Heart right ventricle (tissue), 16 donors: ENCODE results near the gene LAMA2. TPM values are rescaled to one million over a fixed set of nuclear protein-coding genes. Genes with fewer than 3 reads are reported as not detected.

Source experiments
- ATAC-seq, 8 donors: fragments of 200-7000 bp; cut with Tn5 transposase; one replicate each; pipeline ENCODE4 v1.9.1; 2020; ENCODE audit warnings: mild to moderate bottlenecking in 8 of 8, moderate library complexity in 8 of 8, moderate number of reproducible peaks in 1 of 8
- DNase-seq, 2 donors: peaks; one replicate each; pipeline ENCODE4 v3.0.0-alpha.2; 2020
- H3K27ac ChIP-seq, 10 donors: fragments of 200-600 bp; sonication (generic) in 2 of 10; one replicate each; pipeline versions ENCODE4 v1.5.0 to v1.8.0; 2020 to 2022; ENCODE audit warnings: mild to moderate bottlenecking in 3 of 10
- H3K27me3 ChIP-seq, 7 donors: fragments of 200-600 bp; one replicate each; pipeline ENCODE4 v1.8.0; 2021 to 2022; ENCODE audit warnings: mild to moderate bottlenecking in 2 of 7
- H3K36me3 ChIP-seq, 9 donors: fragments of 200-600 bp; sonication (generic) in 1 of 9; one replicate each; pipeline versions ENCODE4 v1.5.0 to v1.8.0; 2020 to 2022; ENCODE audit warnings: mild to moderate bottlenecking in 2 of 9
- H3K4me1 ChIP-seq, 9 donors: fragments of 200-600 bp; sonication (generic) in 1 of 9; one replicate each; pipeline versions ENCODE4 v1.5.0 to v1.8.0; 2020 to 2022; ENCODE audit warnings: mild to moderate bottlenecking in 4 of 9
- H3K4me3 ChIP-seq, 10 donors: fragments of 200-600 bp; sonication (generic) in 2 of 10; one replicate each; pipeline versions ENCODE4 v1.5.0 to v1.8.0; 2020 to 2022; ENCODE audit warnings: mild to moderate bottlenecking in 7 of 10, moderate library complexity in 2 of 10
- H3K9me3 ChIP-seq, 11 donors: fragments of 200-600 bp in 10 of 11; sonication (generic) in 2 of 11; one replicate each; pipeline versions ENCODE4 v1.5.0 to v1.8.0; 2013 to 2022; ENCODE audit warnings: mild to moderate bottlenecking in 2 of 11, control low read depth in 1 of 11, moderate library complexity in 1 of 11
- WGBS, 2 donors: extraction: QIAGEN DNeasy Blood & Tissue Kit; methylation state at CpG; one replicate each; pipeline ENCODE4 v1.1.7; 2013; ENCODE audit warnings: inconsistent platforms in 1 of 2; 5-methylcytosine and 5-hydroxymethylcytosine counted together
- intact Hi-C, 10 donors: fragments of 100-400 bp; cut with DNase I; formaldehyde crosslinking; loops; one replicate each; pipeline versions ENCODE4 v1.11.1 to v1.14.2; 2022
- polyA plus RNA-seq, 2 donors: library from polyadenylated mRNA; stranded (reverse); fragments of 200-250 nt; gene quantifications; one replicate each; pipeline ENCODE4 v1.2.3, GENCODE V29; 2013
- total RNA-seq, 10 donors: library from RNA; stranded (reverse); fragmentation: NEBNext Ultra II Directional in 3 of 10; extraction: Animal tissue kit (Norgen Biotek cat#: 25700) in 3 of 10; gene quantifications; one replicate each; pipeline versions ENCODE4 v1.2.1 to v1.2.4, GENCODE V29; 2021 to 2023
- TF ChIP-seq, protein P1 (sequence below), 9 donors: fragments of 200-600 bp; sonication (generic) in 2 of 9; IDR thresholded peaks; one replicate each; pipeline versions ENCODE4 v1.5.0 to v1.8.0; 2021 to 2022; ENCODE audit warnings: antibody characterized with exemption in 9 of 9, mild to moderate bottlenecking in 5 of 9, moderate library complexity in 1 of 9
- donor health status: Arrhythmogenic right ventricular cardiomyopathy.
- donor health status: ischemic (EF 13 %, LVEDD 7.1; RV severe dilation, severe dysfunction).
- donor health status: healthy with polysubstance abuse.
- donor health status: DM: no; HTN: yes; CAD: no.
- donor health status: DM: no; HTN: no; CAD: no.
- donor health status: ischemic (EF 25% LVEDD 6.9; RV normal size, moderate dysfunction).
- donor health status: ischemic (EF 25% LVEDD 5.7; RV mildly dilated, moderate dysfunction).
- donor health status: healthy.
- donor health status: DM: yes; HTN: yes; CAD: no.
- donor health status: Ischemic cardiomyopathy.
- donor health status: ischemic (EF 35%, LVEDD 5.7; RV mildly dilated, moderate dysfunction).
- donor health status: nonischemic (EF 11% LVEDD 7.7; RV severe dilation, severe dysfunction).
- donor health status: DM: yes; HTN: yes; CAD: no.
- donor health status: PGD.
- donor health status: ischemic (EF 29% LVEDD 5.4; RV normal size, mild dysfunction).
- donor health status: nonischemic (EF 23%, LVEDD 6.1; RV moderate dilation, normal function).

Gene LAMA2
- total and polyA plus RNA-seq, 12 donors = 31.1 to 293 (median 223) TPM

DNA sequence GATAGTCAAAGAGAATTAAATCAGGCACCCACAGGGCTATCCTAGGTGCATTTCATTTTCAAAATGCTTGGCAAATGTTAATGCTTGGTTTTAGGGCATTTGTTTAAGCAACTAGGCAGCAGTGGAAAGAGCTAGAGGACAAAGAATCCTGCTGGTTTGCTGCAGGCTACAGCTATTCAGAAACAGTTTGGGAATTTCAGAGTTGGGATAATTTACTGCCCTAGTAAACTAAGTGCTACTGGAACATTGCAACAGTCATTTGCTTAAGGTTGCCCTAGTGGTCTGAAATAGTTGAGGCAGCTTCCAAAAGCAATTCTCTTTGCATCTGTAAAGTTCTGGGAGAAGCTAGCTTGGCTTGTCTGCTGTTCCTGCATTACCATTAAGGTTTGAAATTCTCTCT is 312.7 kb downstream of the LAMA2 start:
- intact Hi-C loops = no loop called here
- peaks cover 0 to 56% (median 11%) of the 10 kb centered on the region in 9 donors for H3K36me3 ChIP-seq
- H3K27me3 ChIP-seq = no peaks in the 10 kb centered on the region
- H3K4me3 ChIP-seq = no peak overlapping the region
- ATAC-seq (peak in 2 of 8 donors; percentile 24 to 30), DNase-seq (no peak)
- H3K27ac ChIP-seq = peak overlapping the region in 2 of 10 donors; percentile 13 to 29
- peaks cover 0 to 22% (median 7%) of the 10 kb centered on the region in 9 donors for H3K4me1 ChIP-seq
- H3K9me3 ChIP-seq = no peaks in the 10 kb centered on the region
- TF ChIP-seq, protein P1, sequence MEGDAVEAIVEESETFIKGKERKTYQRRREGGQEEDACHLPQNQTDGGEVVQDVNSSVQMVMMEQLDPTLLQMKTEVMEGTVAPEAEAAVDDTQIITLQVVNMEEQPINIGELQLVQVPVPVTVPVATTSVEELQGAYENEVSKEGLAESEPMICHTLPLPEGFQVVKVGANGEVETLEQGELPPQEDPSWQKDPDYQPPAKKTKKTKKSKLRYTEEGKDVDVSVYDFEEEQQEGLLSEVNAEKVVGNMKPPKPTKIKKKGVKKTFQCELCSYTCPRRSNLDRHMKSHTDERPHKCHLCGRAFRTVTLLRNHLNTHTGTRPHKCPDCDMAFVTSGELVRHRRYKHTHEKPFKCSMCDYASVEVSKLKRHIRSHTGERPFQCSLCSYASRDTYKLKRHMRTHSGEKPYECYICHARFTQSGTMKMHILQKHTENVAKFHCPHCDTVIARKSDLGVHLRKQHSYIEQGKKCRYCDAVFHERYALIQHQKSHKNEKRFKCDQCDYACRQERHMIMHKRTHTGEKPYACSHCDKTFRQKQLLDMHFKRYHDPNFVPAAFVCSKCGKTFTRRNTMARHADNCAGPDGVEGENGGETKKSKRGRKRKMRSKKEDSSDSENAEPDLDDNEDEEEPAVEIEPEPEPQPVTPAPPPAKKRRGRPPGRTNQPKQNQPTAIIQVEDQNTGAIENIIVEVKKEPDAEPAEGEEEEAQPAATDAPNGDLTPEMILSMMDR (IDR thresholded peaks at IDR 0.05) = no peak

DNA sequence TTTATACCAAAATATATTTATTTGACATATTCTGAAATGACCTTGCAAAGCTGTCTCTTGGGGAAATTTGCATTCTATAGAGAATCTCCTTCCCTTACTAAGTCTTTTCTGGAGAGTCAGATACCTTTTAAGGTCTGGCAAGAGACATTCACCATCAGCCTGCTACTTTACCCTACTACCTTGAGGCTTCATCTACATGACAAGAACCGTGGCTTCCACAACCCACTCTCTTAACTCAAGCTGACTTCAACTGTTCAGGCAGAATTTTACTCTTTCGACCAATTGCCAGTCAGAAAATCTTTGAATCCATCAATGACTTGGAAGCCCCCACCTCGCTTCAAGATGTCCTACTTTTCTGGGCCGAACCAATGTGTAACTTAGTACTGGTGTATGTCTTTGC is 314.2 kb downstream of the LAMA2 start:
- H3K9me3 ChIP-seq = no peaks in the 10 kb centered on the region
- H3K27me3 ChIP-seq = no peaks in the 10 kb centered on the region
- intact Hi-C loops = no loop called here
- WGBS, 2 donors = 87 to 93% methylated on average over 4 of the region's 4 CpGs
- no peak for ATAC-seq
- no peak for DNase-seq
- TF ChIP-seq, protein P1 (IDR thresholded peaks at IDR 0.05) = no peak
- H3K27ac ChIP-seq = peak overlapping the region in 2 of 10 donors; percentile 5 to 27
- peaks cover 0 to 22% (median 7%) of the 10 kb centered on the region in 9 donors for H3K4me1 ChIP-seq
- no peak overlapping the region for H3K4me3 ChIP-seq
- peaks cover 0 to 51% (median 11%) of the 10 kb centered on the region in 9 donors for H3K36me3 ChIP-seq

DNA sequence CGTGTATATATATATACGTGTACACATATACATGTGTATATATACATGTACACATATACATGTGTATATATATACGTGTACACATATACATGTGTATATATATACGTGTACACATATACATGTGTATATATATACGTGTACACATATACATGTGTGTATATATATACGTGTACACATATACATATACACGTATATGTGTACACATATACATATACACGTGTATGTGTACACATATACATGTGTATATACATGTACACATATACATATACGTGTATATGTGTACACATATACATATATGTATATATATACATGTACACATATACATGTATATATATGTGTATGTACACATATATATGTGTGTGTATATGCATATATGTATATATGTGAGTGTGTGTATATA is 317.2 kb downstream of the LAMA2 start:
- DNase-seq (no peak), ATAC-seq (no peak)
- intact Hi-C loops = no loop called here
- H3K4me3 ChIP-seq = no peak overlapping the region
- no peak overlapping the region for H3K27ac ChIP-seq
- H3K4me1 ChIP-seq = peaks cover 0 to 17% (median 7%) of the 10 kb centered on the region in 9 donors
- peaks cover 0 to 39% (median 0%) of the 10 kb centered on the region in 9 donors for H3K36me3 ChIP-seq
- no peaks in the 10 kb centered on the region for H3K27me3 ChIP-seq
- TF ChIP-seq, protein P1 (IDR thresholded peaks at IDR 0.05) = no peak
- H3K9me3 ChIP-seq = no peaks in the 10 kb centered on the region
- WGBS, 2 donors = 84 to 90% methylated on average over 9 of the region's 9 CpGs

DNA sequence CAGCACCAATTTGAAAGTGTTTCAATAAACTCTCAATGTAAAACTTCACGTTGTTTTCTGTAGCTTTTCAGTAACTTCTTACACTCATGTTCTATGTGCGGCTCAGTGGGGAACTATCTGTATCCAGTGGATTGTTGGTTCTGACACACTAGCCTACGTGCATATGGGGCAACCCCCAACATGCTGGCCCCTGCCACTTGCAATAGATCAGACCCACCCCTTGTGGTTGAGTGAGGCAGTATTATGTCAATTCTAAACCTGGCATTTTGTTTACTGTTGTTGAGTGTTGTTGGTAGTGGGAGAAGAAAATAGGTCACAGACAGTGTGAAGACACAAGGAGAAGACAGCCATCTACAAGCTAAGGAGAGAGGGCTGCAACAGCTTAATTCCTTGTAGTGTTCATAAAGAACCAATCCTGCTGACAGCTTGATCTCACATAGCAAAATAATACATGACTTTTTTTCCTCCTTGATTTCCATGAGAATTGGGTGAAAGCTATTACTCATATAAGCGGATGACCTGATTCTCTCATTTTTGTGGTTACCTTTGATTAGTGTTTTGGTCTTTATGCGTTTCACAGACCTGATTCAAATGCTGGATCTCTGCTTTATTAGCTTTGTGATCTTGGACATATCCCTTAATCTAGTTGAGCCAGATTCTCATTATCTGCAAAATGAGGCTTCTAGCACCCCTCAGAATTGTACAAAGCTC is 320.4 kb downstream of the LAMA2 start:
- TF ChIP-seq, protein P1 (IDR thresholded peaks at IDR 0.05) = no peak
- Histone ChIP-seq H3K27ac (no peak overlapping the region), H3K27me3 (no peaks in the 10 kb centered on the region), H3K36me3 (peaks cover 0 to 40% (median 0%) of the 10 kb centered on the region in 9 donors), H3K4me3 (no peak overlapping the region), H3K4me1 (peaks cover 0 to 27% (median 14%) of the 10 kb centered on the region in 9 donors), H3K9me3 (no peaks in the 10 kb centered on the region)
- intact Hi-C loops = no loop called here
- WGBS, 2 donors = 90 to 94% methylated on average over 5 of the region's 5 CpGs
- ATAC-seq (peak in 1 of 8 donors; percentile 12), DNase-seq (no peak)
